Adipocyte (in vitro differentiated cells): Measurements from ENCODE around the gene KXD1.

Experiments used
- DNase-seq: peaks from one replicate; pipeline ENCODE4 v3.0.0-alpha.2; 2015; ENCODE audit warnings: low read depth
- H3K27me3 ChIP-seq: replicated peaks from 2 replicates; pipeline ENCODE4 v1.7.0; 2013; ENCODE audit warnings: mild to moderate bottlenecking, low read length, moderate library complexity; ENCODE audit not compliant: control insufficient read depth, insufficient read depth
- H3K36me3 ChIP-seq: 2 replicates; pipeline ENCODE4 v1.7.0; 2013; ENCODE audit warnings: low read length, mild to moderate bottlenecking, moderate library complexity; ENCODE audit not compliant: control insufficient read depth, insufficient read depth, severe bottlenecking
- H3K4me1 ChIP-seq: 2 replicates; pipeline ENCODE4 v1.7.0; 2013; ENCODE audit warnings: mild to moderate bottlenecking, low read length, moderate library complexity; ENCODE audit not compliant: control insufficient read depth, insufficient read depth
- H3K4me3 ChIP-seq: 2 replicates; pipeline ENCODE4 v1.7.0; 2013; ENCODE audit warnings: mild to moderate bottlenecking, low read length, moderate library complexity
- H3K9ac ChIP-seq: 2 replicates; pipeline ENCODE4 v1.7.0; 2013; ENCODE audit warnings: mild to moderate bottlenecking, low read length, moderate library complexity
- H3K9me3 ChIP-seq: 2 replicates; pipeline ENCODE4 v1.7.0; 2013; ENCODE audit warnings: mild to moderate bottlenecking, low read length, moderate library complexity; ENCODE audit not compliant: control insufficient read depth

KXD1 gene, protein sequence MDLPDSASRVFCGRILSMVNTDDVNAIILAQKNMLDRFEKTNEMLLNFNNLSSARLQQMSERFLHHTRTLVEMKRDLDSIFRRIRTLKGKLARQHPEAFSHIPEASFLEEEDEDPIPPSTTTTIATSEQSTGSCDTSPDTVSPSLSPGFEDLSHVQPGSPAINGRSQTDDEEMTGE

DNA sequence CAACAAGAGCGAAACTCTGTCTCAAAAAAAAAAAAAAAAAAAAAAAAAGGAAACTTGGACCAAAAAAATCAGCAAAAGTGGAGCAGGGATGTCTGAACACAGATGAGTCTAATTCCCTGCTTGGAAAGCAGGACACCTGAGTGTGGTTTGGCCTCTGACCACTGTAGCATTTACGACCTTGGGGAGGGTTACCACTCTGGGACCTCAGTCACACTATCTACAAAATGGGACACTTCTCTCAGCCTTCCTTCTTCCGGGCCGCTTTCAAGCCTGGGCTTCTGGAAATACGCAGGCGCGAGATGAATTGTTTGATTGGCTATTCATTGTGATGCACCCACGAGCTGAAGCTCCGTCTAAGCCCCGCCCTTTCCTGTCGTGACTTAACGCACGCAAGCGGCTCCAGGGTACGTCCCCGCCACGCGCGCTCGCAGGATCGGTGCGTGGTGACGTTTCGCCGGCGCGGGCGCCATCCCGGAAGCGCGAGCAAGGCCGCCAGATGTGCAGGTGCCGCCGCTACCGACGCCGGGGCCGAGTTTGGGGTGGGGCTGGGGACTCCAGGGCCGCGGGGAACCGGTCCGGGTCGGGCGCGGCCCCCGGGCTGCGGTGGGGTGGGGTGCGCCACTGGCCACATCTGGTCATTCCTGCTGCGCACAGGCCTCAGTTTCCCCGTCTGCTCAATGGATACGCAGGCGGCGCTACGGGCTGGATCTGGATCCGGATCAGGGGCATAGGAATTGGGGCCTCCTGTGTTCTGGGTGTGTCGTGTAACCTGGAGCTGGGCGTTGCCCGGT lies at the start of gene KXD1:
Gene KXD1 (plus strand): TSS at position 460 of the 791 bp plus-strand sequence. CDS start 4,187 bp downstream, outside the sequence.
- Histone ChIP-seq H3K9ac (peak within 1 kb of the TSS; percentile 98), H3K36me3 (peaks cover 2% of the 10 kb centered on the region), H3K9me3 (no peaks in the 10 kb centered on the region), H3K27me3 (no peaks in the 10 kb centered on the region), H3K4me3 (peak within 1 kb of the TSS; percentile 99), H3K4me1 (peaks cover 19% of the 10 kb centered on the region)
- DNase-seq, result peak; percentile 100

DNA sequence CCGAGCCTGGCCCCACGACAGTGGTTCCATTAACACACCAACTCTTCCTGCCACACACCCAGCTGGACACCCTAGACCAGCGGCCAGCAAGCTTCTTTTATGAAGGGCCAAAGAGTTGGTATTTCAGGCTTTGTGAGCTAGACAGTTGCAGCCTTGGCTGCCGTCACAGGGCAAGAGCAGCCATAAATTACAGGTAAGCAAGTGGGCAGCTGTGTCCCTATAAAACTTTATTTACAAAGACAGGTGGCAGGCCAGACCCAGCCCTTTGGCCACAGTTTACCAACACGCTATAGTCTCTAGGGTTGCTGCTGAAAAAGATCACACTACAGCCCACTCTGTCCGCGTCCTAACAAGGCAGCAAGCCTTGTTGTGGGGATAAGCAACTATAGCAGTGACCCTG lies 49.1 kb upstream of the KXD1 start:
- peaks cover 40% of the 10 kb centered on the region for H3K4me1 ChIP-seq
- no peaks in the 10 kb centered on the region for H3K9me3 ChIP-seq
- H3K36me3 ChIP-seq, result no peaks in the 10 kb centered on the region
- H3K9ac ChIP-seq, result no peak overlapping the region
- no peak for DNase-seq
- no peak overlapping the region for H3K4me3 ChIP-seq
- H3K27me3 ChIP-seq, result no peaks in the 10 kb centered on the region

- H3K4me3 ChIP-seq, result no peak overlapping the region
- no peaks in the 10 kb centered on the region for H3K36me3 ChIP-seq
- peaks cover 53% of the 10 kb centered on the region for H3K4me1 ChIP-seq
- no peak for DNase-seq
- H3K9ac ChIP-seq, result no peak overlapping the region
- no peaks in the 10 kb centered on the region for H3K27me3 ChIP-seq
- H3K9me3 ChIP-seq, result no peaks in the 10 kb centered on the region
These were observed 47.5 kb upstream of the KXD1 start for GRCh38 chr19:18510216-18510615.

DNA sequence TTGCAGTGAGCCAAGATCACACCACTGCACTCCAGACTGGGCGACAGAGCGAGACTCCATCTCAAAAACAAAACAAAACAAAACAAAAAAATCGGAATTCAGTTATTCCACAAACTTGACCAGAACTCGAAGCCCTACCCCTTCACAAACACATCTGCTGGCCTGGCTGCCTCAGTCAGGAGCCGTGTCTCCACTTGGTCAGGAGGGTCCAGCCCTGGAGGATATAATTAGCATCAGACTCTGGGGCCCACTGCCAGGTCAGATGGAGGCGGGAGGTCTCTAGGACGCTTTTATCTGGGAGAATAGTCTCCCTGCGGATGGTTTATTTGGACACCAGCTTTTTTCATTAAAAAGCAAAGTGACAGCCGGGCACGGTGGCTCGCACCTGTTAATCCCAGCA lies 43.8 kb upstream of the KXD1 start:
- no peak for DNase-seq
- Histone ChIP-seq H3K36me3 (no peaks in the 10 kb centered on the region), H3K9ac (no peak overlapping the region), H3K4me1 (peaks cover 35% of the 10 kb centered on the region), H3K27me3 (no peaks in the 10 kb centered on the region), H3K4me3 (no peak overlapping the region), H3K9me3 (no peaks in the 10 kb centered on the region)

DNA sequence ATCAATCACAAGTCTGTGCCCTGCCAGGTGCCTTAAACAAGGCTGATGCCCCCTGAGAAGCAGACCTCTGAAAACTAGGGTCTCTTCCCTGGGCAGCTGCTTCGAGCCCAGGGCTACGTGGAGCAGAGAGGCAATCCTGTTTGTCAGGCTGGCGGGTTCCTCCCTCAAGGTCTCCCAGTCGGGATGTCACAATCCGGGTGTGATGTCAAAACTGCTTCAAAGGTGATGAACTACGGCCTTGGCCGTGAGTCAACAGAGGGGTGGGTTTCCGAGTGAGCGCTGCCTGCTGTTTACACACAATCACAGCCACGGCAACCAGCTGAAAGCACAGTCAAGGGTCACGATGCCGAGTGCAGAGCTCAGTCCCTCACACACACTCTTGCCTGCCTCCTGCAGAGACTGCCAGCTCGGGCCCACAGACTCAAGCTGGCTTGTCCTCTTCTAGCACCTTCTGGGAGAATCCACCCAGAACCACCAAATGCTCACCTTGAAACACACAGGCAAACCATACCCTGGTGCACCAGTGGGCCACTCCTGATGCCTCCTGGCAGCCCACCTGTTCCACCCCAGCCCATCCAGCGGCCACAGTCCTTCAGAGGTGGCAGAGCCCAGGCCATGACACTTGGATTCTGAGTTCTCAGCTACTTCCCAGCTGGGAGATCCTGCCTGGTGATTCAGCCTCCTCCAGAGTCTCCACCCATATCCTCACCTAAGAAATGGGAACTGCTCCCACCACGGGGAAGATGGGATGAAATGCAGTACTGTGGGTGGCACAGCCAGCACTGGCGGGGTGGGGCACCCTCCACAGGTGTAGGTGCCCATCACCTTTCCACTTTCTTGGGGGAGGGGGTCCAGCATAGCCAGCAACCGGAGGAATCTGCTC lies 42.6 kb upstream of the KXD1 start:
- no peak for DNase-seq
- peaks cover 42% of the 10 kb centered on the region for H3K4me1 ChIP-seq
- no peaks in the 10 kb centered on the region for H3K36me3 ChIP-seq
- no peak overlapping the region for H3K4me3 ChIP-seq
- H3K27me3 ChIP-seq, result no peaks in the 10 kb centered on the region
- no peaks in the 10 kb centered on the region for H3K9me3 ChIP-seq
- peak overlapping the region; percentile 69 for H3K9ac ChIP-seq

GRCh38 chr19:18515959-18516358 lies 41.7 kb upstream of the KXD1 start:
- no peaks in the 10 kb centered on the region for H3K27me3 ChIP-seq
- no peak overlapping the region for H3K4me3 ChIP-seq
- DNase-seq, result no peak
- no peak overlapping the region for H3K9ac ChIP-seq
- H3K4me1 ChIP-seq, result peaks cover 46% of the 10 kb centered on the region
- H3K9me3 ChIP-seq, result no peaks in the 10 kb centered on the region
- no peaks in the 10 kb centered on the region for H3K36me3 ChIP-seq

DNA sequence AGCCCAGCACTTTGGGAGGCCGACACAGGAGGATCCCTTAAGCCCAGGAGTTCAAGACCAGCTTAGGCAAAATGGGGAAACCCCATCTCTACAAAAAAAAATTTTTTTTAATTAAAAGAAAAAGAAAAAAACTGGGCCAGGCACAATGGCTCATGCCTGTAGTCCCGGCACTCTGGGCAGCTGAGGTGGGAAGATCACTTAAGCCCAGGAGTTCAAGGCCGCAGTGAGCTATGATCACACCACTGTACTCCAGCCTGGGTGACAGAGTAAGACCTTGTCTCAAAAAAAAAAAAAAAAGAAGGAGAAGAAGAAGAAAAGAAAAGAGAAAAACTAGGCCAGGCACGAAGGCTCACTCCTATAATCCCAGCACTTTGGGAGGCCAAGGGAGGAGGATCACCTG lies 40.1 kb upstream of the KXD1 start:
- no peaks in the 10 kb centered on the region for H3K27me3 ChIP-seq
- no peaks in the 10 kb centered on the region for H3K9me3 ChIP-seq
- no peak overlapping the region for H3K4me3 ChIP-seq
- DNase-seq, result no peak
- peaks cover 46% of the 10 kb centered on the region for H3K4me1 ChIP-seq
- H3K9ac ChIP-seq, result no peak overlapping the region
- H3K36me3 ChIP-seq, result no peaks in the 10 kb centered on the region

DNA sequence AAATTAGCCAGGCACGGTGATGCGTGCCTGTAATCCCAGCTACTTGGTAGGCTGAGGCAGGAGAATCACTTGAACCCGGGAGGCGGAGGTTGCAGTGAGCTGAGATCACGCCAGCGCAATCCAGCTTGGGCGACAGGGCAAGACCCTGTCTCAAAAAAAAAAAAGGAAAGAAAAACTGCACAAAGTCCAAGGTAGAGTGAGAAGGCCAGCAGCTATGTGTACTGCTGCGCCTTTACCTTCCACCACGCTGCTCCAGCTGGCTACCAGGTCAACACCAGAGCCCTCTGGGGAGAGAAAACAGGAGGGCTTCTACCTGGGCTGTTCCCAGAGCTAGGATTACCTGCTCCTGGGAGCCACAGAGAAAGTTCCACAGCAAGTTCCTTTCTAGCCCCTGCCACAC lies 39.0 kb upstream of the KXD1 start:
- Histone ChIP-seq H3K4me1 (peaks cover 41% of the 10 kb centered on the region), H3K9me3 (no peaks in the 10 kb centered on the region), H3K9ac (peak overlapping the region; percentile 34), H3K36me3 (no peaks in the 10 kb centered on the region), H3K27me3 (no peaks in the 10 kb centered on the region), H3K4me3 (no peak overlapping the region)
- DNase-seq, result no peak

- peak overlapping the region; percentile 99 for H3K4me3 ChIP-seq
- peak overlapping the region; percentile 99 for H3K9ac ChIP-seq
- DNase-seq, result peak; percentile 83
These were observed 37.5 kb upstream of the KXD1 start for GRCh38 chr19:18519962-18520847.

GRCh38 chr19:18520848-18521691 lies 36.6 kb upstream of the KXD1 start:
- H3K4me1 ChIP-seq, result peaks cover 19% of the 10 kb centered on the region
- H3K36me3 ChIP-seq, result no peaks in the 10 kb centered on the region
- H3K9me3 ChIP-seq, result no peaks in the 10 kb centered on the region
- no peaks in the 10 kb centered on the region for H3K27me3 ChIP-seq
- peak overlapping the region; percentile 99 for H3K4me3 ChIP-seq
- peak overlapping the region; percentile 99 for H3K9ac ChIP-seq
- peak; percentile 60 for DNase-seq

More at GRCh38 chr19:18519962-18520847, 37.5 kb upstream of the KXD1 start:
- no peaks in the 10 kb centered on the region for H3K9me3 ChIP-seq
- H3K4me1 ChIP-seq, result peaks cover 27% of the 10 kb centered on the region
- H3K36me3 ChIP-seq, result no peaks in the 10 kb centered on the region
- H3K27me3 ChIP-seq, result no peaks in the 10 kb centered on the region
